Measurements from ENCODE around the gene ELOVL7. TPM values are rescaled to one million over a fixed set of nuclear protein-coding genes. Genes with fewer than 3 reads are reported as not detected.

ELOVL7 gene
- total RNA-seq, 1 experiment from 2014 or later = 20.0 TPM

DNA sequence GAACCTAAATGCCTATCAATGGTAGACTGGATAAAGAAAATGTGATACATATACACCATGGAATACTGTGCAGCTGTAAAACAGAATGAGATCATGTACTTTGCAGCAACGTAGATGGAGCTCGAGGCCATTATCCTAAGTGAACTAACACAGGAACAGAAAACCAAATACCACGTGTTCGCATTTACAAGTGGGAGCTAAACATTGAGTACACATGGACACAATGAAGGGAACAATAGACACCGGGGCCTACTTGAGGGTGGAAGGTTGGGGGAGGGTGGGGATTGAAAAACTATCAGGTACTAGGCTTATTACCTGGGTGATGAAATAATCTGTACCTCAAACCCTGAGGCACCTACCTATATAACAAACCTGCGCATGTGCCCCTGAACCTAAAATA lies 121.7 kb downstream of the ELOVL7 start:
- intact Hi-C loops (cut with micrococcal nuclease) = no loop called here
- ATAC-seq = no peak
- H3K27me3 ChIP-seq (ENCODE audit: insufficient read depth, low read length) = no peaks in the 10 kb centered on the region
- no peak overlapping the region for H3K9ac ChIP-seq (ENCODE audit: low read length)
- H3K9me2 ChIP-seq (ENCODE audit: insufficient read depth) = no peaks in the 10 kb centered on the region
- TF ChIP-seq ZNF274 (IDR thresholded peaks at IDR 0.05; ENCODE audit: low read depth, low read length) = no peak
- ChIA-PET RAD21 (ENCODE audit: low non-redundant PET in 1 of 2, low total read pairs in 2 of 2, uncharacterized antibody in 2 of 2, unreplicated experiment in 2 of 2) (no interaction called here), POLR2A (no interaction called here), CTCF (no interaction called here)
- no peaks in the 10 kb centered on the region for H4K20me1 ChIP-seq (ENCODE audit: insufficient read depth)
- H3K4me1 ChIP-seq (ENCODE audit: control insufficient read depth in 1 of 2, insufficient read depth in 2 of 2, low read length in 2 of 2) = no peaks in the 10 kb centered on the region
- no peak overlapping the region for H3K4me2 ChIP-seq (ENCODE audit: low read length)
- H2AFZ ChIP-seq (ENCODE audit: low read depth, low read length, poor library complexity, severe bottlenecking) = no peak overlapping the region
- H3K4me3 ChIP-seq (replicated peaks in 1 of 2; ENCODE audit: low read depth in 1 of 2, low read length in 2 of 2) = no peak overlapping the region
- no peaks in the 10 kb centered on the region for H3K79me2 ChIP-seq (ENCODE audit: insufficient read depth, low read length)
- DNase-seq (ENCODE audit: low read depth, low spot score) = no peak
- H3K27ac ChIP-seq (ENCODE audit: low read depth, low read length) = no peak overlapping the region
- H3K9me3 ChIP-seq (ENCODE audit: control insufficient read depth in 1 of 2, insufficient read depth in 1 of 2, low read depth in 1 of 2, low read length in 2 of 2) = no peaks in the 10 kb centered on the region
- no TSS peak for BruUV-seq (replicated peaks)
- no peaks in the 10 kb centered on the region for H3K36me3 ChIP-seq (ENCODE audit: control insufficient read depth in 1 of 2, insufficient read depth in 2 of 2, low read length in 2 of 2)

DNA sequence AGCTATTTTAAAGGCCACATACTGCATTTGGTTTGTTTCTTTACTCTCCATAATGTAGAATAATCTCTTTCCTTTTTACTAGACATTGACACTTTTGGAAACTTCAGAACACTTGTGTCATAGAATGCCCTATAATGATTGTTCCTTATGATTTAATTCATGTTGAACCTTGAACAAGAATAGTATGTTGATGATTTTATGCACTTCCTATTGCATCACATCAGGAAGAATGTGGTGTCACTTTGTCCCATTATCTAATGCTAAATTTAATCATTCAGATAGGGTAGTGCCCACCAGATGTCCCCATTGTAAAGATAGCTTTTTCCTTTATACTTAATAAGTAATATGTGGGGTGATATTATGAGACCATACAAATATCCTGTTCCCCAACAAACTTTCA lies 124.7 kb downstream of the ELOVL7 start:
- no peaks in the 10 kb centered on the region for H3K9me2 ChIP-seq (ENCODE audit: insufficient read depth)
- H3K36me3 ChIP-seq (ENCODE audit: control insufficient read depth in 1 of 2, insufficient read depth in 2 of 2, low read length in 2 of 2) = no peaks in the 10 kb centered on the region
- DNase-seq (ENCODE audit: low read depth, low spot score) (no peak), ATAC-seq (no peak)
- no peaks in the 10 kb centered on the region for H4K20me1 ChIP-seq (ENCODE audit: insufficient read depth)
- no peak overlapping the region for H3K4me2 ChIP-seq (ENCODE audit: low read length)
- ChIA-PET CTCF (interaction anchor here (0.9 to 1.2 kb wide), 2 partner anchors 9 to 20 kb away, joined by 3 read pairs; partner anchors contain the start of gene DEPDC1B), POLR2A (no interaction called here), RAD21 (ENCODE audit: low non-redundant PET in 1 of 2, low total read pairs in 2 of 2, uncharacterized antibody in 2 of 2, unreplicated experiment in 2 of 2) (no interaction called here)
- no peaks in the 10 kb centered on the region for H3K27me3 ChIP-seq (ENCODE audit: insufficient read depth, low read length)
- H3K79me2 ChIP-seq (ENCODE audit: insufficient read depth, low read length) = no peaks in the 10 kb centered on the region
- no peaks in the 10 kb centered on the region for H3K9me3 ChIP-seq (ENCODE audit: control insufficient read depth in 1 of 2, insufficient read depth in 1 of 2, low read depth in 1 of 2, low read length in 2 of 2)
- no peak overlapping the region for H3K4me3 ChIP-seq (replicated peaks in 1 of 2; ENCODE audit: low read depth in 1 of 2, low read length in 2 of 2)
- no TSS peak for BruUV-seq (replicated peaks)
- intact Hi-C loops (cut with micrococcal nuclease) = no loop called here
- TF ChIP-seq RAD21 (IDR thresholded peaks at IDR 0.05; ENCODE audit: low read depth) (peak; percentile 47), CBX3 (IDR thresholded peaks at IDR 0.05; ENCODE audit: low read depth) (no peak)
- TF ChIP-seq, protein P1, sequence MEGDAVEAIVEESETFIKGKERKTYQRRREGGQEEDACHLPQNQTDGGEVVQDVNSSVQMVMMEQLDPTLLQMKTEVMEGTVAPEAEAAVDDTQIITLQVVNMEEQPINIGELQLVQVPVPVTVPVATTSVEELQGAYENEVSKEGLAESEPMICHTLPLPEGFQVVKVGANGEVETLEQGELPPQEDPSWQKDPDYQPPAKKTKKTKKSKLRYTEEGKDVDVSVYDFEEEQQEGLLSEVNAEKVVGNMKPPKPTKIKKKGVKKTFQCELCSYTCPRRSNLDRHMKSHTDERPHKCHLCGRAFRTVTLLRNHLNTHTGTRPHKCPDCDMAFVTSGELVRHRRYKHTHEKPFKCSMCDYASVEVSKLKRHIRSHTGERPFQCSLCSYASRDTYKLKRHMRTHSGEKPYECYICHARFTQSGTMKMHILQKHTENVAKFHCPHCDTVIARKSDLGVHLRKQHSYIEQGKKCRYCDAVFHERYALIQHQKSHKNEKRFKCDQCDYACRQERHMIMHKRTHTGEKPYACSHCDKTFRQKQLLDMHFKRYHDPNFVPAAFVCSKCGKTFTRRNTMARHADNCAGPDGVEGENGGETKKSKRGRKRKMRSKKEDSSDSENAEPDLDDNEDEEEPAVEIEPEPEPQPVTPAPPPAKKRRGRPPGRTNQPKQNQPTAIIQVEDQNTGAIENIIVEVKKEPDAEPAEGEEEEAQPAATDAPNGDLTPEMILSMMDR (IDR thresholded peaks at IDR 0.05 in 2 of 3, conservative IDR thresholded peaks at IDR 0.05 in 1 of 3; ENCODE audit: borderline replicate concordance in 1 of 3, insufficient read depth in 1 of 3, low read depth in 2 of 3, low read length in 2 of 3) = 0 out of 6 replicates have a peak, but pooled peaks of 1 of the 3 experiments have one; percentile 24
- no peak overlapping the region for H3K9ac ChIP-seq (ENCODE audit: low read length)
- H3K4me1 ChIP-seq (ENCODE audit: control insufficient read depth in 1 of 2, insufficient read depth in 2 of 2, low read length in 2 of 2) = no peaks in the 10 kb centered on the region
- H2AFZ ChIP-seq (ENCODE audit: low read depth, low read length, poor library complexity, severe bottlenecking) = no peak overlapping the region
- no peak overlapping the region for H3K27ac ChIP-seq (ENCODE audit: low read depth, low read length)
